IMR-90 (cell line): ENCODE data around the gene PCBP3. TPM values are rescaled to one million over a fixed set of nuclear protein-coding genes. Genes with fewer than 3 reads are reported as not detected.

Experiments
- ATAC-seq: fragments of 200-7000 bp; cut with Tn5 transposase; 2 replicates; pipeline ENCODE4 v1.9.1; 2020; ENCODE audit warnings: low read depth, mild to moderate bottlenecking, moderate library complexity
- BruUV-seq: library from RNA; stranded (reverse); fragments of 400-500 nt; replicated peaks from 2 replicates; lab custom pipeline; 2021; lab: Mats Ljungman, UMichigan
- CTCF ChIA-PET: fragments of 300-600 bp; formaldehyde crosslinking; extraction: SDS; loops from one replicate; lab custom pipeline; 2021; ENCODE audit warnings: antibody characterized with exemption; lab: Yijun Ruan, JAX
- POLR2A ChIA-PET: fragments of 300-600 bp; sonication (Branson Sonifier 250); formaldehyde crosslinking; loops from one replicate; lab custom pipeline; 2022; ENCODE audit warnings: antibody characterized with exemption; ENCODE audit not compliant: unreplicated experiment; lab: Charles Lee
- DNase-seq: peaks from one replicate; pipeline ENCODE4 v3.0.0; 2013
- H2AFZ ChIP-seq: replicated peaks from 2 replicates; pipeline ENCODE3; 2013; ENCODE audit warnings: low read length, mild to moderate bottlenecking; ENCODE audit not compliant: poor library complexity
- H2AK5ac ChIP-seq: 2 replicates; pipeline ENCODE4 v1.6.1; 2013; ENCODE audit warnings: low read depth, low read length, inconsistent platforms
- H2AK9ac ChIP-seq: replicated peaks from 2 replicates; pipeline ENCODE3; 2013; ENCODE audit warnings: mild to moderate bottlenecking, low read depth, low read length, moderate library complexity; ENCODE audit not compliant: poor library complexity
- H2BK120ac ChIP-seq: 2 replicates; pipeline ENCODE4 v1.6.1; 2013; ENCODE audit warnings: low read depth, low read length, inconsistent platforms
- H2BK15ac ChIP-seq: 3 replicates; pipeline ENCODE4 v1.6.1; 2013; ENCODE audit warnings: low read depth, low read length, inconsistent platforms
- H2BK20ac ChIP-seq: 2 replicates; pipeline ENCODE4 v1.6.1; 2013; ENCODE audit warnings: low read depth, mild to moderate bottlenecking, inconsistent platforms, low read length, moderate library complexity
- H2BK5ac ChIP-seq: 2 replicates; pipeline ENCODE4 v1.6.1; 2013; ENCODE audit warnings: mild to moderate bottlenecking, low read depth, low read length, inconsistent platforms; ENCODE audit not compliant: poor library complexity, severe bottlenecking
- H3K14ac ChIP-seq: replicated peaks from 2 replicates; pipeline ENCODE4 v1.6.1; 2013; ENCODE audit warnings: low read depth, low read length, inconsistent platforms
- H3K18ac ChIP-seq: 2 replicates; pipeline ENCODE4 v1.6.1; 2013; ENCODE audit warnings: low read depth, low read length, control low read depth
- H3K23ac ChIP-seq: 2 replicates; pipeline ENCODE4 v1.6.1; 2013; ENCODE audit warnings: low read depth, low read length, inconsistent platforms
- H3K27ac ChIP-seq: 2 replicates; pipeline ENCODE4 v1.5.1; 2013; ENCODE audit warnings: mild to moderate bottlenecking, control low read depth, low read length; ENCODE audit not compliant: insufficient read depth
- H3K27me3 ChIP-seq: 2 replicates; pipeline ENCODE4 v1.6.1; 2013; ENCODE audit warnings: low read length; ENCODE audit not compliant: control insufficient read depth, insufficient read depth
- H3K36me3 ChIP-seq: 2 replicates; pipeline ENCODE4 v1.6.1; 2013; ENCODE audit warnings: low read length, mixed read lengths; ENCODE audit not compliant: control insufficient read depth, insufficient read depth
- H3K4ac ChIP-seq: 2 replicates; pipeline ENCODE4 v1.6.1; 2013; ENCODE audit warnings: low read depth, low read length, inconsistent platforms
- H3K4me1 ChIP-seq: 2 replicates; pipeline ENCODE4 v1.6.1; 2013; ENCODE audit warnings: low read length, mixed read lengths; ENCODE audit not compliant: control insufficient read depth, insufficient read depth
- H3K4me2 ChIP-seq: 2 replicates; pipeline ENCODE4 v1.6.1; 2013; ENCODE audit warnings: low read depth, mild to moderate bottlenecking, control low read depth, low read length, moderate library complexity
- H3K4me3 ChIP-seq: 2 replicates; pipeline ENCODE4 v1.5.1; 2013; ENCODE audit warnings: low read depth, mild to moderate bottlenecking, control low read depth, low read length, moderate library complexity; ENCODE audit not compliant: insufficient read depth
- H3K56ac ChIP-seq: 2 replicates; pipeline ENCODE4 v1.6.1; 2013; ENCODE audit warnings: low read length, inconsistent platforms; ENCODE audit not compliant: insufficient read depth; ENCODE audit errors: extremely low read depth
- H3K79me1 ChIP-seq, 2 experiments: 2 replicates each; pipeline ENCODE4 v1.6.1; 2013; ENCODE audit warnings: low read length in 2 of 2, inconsistent platforms in 1 of 2, low read depth in 1 of 2
- H3K9ac ChIP-seq: 2 replicates; pipeline ENCODE4 v1.6.1; 2013; ENCODE audit warnings: low read depth, low read length, control low read depth
- H3K9me1 ChIP-seq: 2 replicates; pipeline ENCODE4 v1.6.1; 2013; ENCODE audit warnings: low read length, inconsistent platforms; ENCODE audit not compliant: insufficient read depth
- H3K9me3 ChIP-seq: 2 replicates; pipeline ENCODE4 v1.6.1; 2013; ENCODE audit warnings: low read length; ENCODE audit not compliant: control insufficient read depth, insufficient read depth
- H4K20me1 ChIP-seq: 2 replicates; pipeline ENCODE4 v1.6.1; 2013; ENCODE audit warnings: low read length, inconsistent platforms; ENCODE audit not compliant: insufficient read depth
- H4K5ac ChIP-seq: 2 replicates; pipeline ENCODE4 v1.6.1; 2013; ENCODE audit warnings: mild to moderate bottlenecking, low read depth, low read length, control low read depth
- H4K8ac ChIP-seq, 2 experiments: 2 replicates each; pipeline ENCODE4 v1.6.1; 2013; ENCODE audit warnings: low read depth in 2 of 2, low read length in 2 of 2, control low read depth in 1 of 2, inconsistent platforms in 1 of 2
- H4K91ac ChIP-seq: 2 replicates; pipeline ENCODE4 v1.6.1; 2013; ENCODE audit warnings: low read depth, low read length, inconsistent platforms; ENCODE audit not compliant: insufficient read depth
- CEBPB ChIP-seq: IDR thresholded peaks from 2 replicates; pipeline ENCODE4 v1.6.1; 2012; ENCODE audit warnings: low read depth, low read length, improper control_type of control experiment
- CHD1 ChIP-seq: IDR thresholded peaks from 2 replicates; pipeline ENCODE4 v1.6.1; 2012; ENCODE audit warnings: low read depth, low read length, improper control_type of control experiment
- MAFK ChIP-seq: IDR thresholded peaks from 2 replicates; pipeline ENCODE4 v1.6.1; 2012; ENCODE audit warnings: low read depth, low read length, improper control_type of control experiment
- MAZ ChIP-seq: IDR thresholded peaks from 2 replicates; pipeline ENCODE4 v1.6.1; 2012; ENCODE audit warnings: low read depth, mild to moderate bottlenecking, low read length, improper control_type of control experiment, moderate library complexity, borderline replicate concordance
- MXI1 ChIP-seq: IDR thresholded peaks from 2 replicates; pipeline ENCODE4 v1.6.1; 2012; ENCODE audit warnings: low read depth, mild to moderate bottlenecking, low read length, moderate library complexity, borderline replicate concordance
- NFE2L2 ChIP-seq: fragments of 150-350 bp; IDR thresholded peaks from 2 replicates; pipeline ENCODE4 v1.6.1; 2016; ENCODE audit warnings: low read depth, mild to moderate bottlenecking, low read length
- RAD21 ChIP-seq: IDR thresholded peaks from 2 replicates; pipeline ENCODE4 v1.6.1; 2012; ENCODE audit warnings: low read length, improper control_type of control experiment
- RCOR1 ChIP-seq: IDR thresholded peaks from 2 replicates; pipeline ENCODE4 v1.6.1; 2012; ENCODE audit warnings: mild to moderate bottlenecking, low read length, improper control_type of control experiment; ENCODE audit not compliant: insufficient replicate concordance
- SMC3 ChIP-seq: fragments of 150-350 bp; IDR thresholded peaks from 2 replicates; pipeline ENCODE4 v1.6.1; 2016; ENCODE audit warnings: low read depth, mild to moderate bottlenecking, antibody characterized with exemption, low read length, moderate library complexity
- WGBS, 2 experiments: methylation state at CpG; one replicate each; pipeline versions ENCODE4 v1.1.5 to v1.1.7; 2013; ENCODE audit warnings: missing lambda C conversion rate in 2 of 2; ENCODE audit not compliant: insufficient read length in 1 of 2; ENCODE audit errors: extremely low coverage in 2 of 2; 5-methylcytosine and 5-hydroxymethylcytosine counted together
- dilution Hi-C: fragments of 300-500 bp; cut with HindIII; formaldehyde crosslinking; loops from one replicate; pipeline ENCODE4 v1.14.3; 2018; ENCODE audit warnings: low sequenced_read_pairs; ENCODE audit not compliant: unreplicated experiment
- in situ Hi-C: fragments of 300-500 bp; cut with MboI; formaldehyde crosslinking; loops from 3 replicates; pipeline ENCODE4 v1.14.3; 2019; ENCODE audit warnings: low sequenced_read_pairs, inconsistent platforms, mixed read lengths
- intact Hi-C: fragments of 100-400 bp; cut with micrococcal nuclease; formaldehyde crosslinking; loops from 2 replicates; pipeline ENCODE4 v1.10.0; 2022
- polyA plus RNA-seq, 3 experiments: library from polyadenylated mRNA; depleted of rRNA; stranded (reverse); fragments of >200 nt; gene quantifications; 2 replicates each; pipeline ENCODE4 v1.2.3, GENCODE V29; 2012; ENCODE audit warnings: low replicate concordance in 1 of 3
- total RNA-seq: library from RNA; depleted of rRNA; stranded (reverse); fragments of >200 nt; gene quantifications from 2 replicates; pipeline ENCODE4 v1.2.3, GENCODE V29; 2012
- TF ChIP-seq, protein P1 (sequence below): fragments of 150-350 bp; IDR thresholded peaks from 2 replicates; pipeline ENCODE4 v1.6.1; 2016; ENCODE audit warnings: low read depth, mild to moderate bottlenecking, low read length, moderate library complexity, borderline replicate concordance
- TF ChIP-seq, protein P2 (sequence below): conservative IDR thresholded peaks from 2 replicates; pipeline ENCODE4 v1.5.1; 2012; ENCODE audit warnings: mild to moderate bottlenecking, low read depth, low read length, improper control_type of control experiment
- TF ChIP-seq, protein P3 (sequence below): fragments of 150-350 bp; IDR thresholded peaks from 2 replicates; pipeline ENCODE4 v1.6.1; 2017; ENCODE audit warnings: mild to moderate bottlenecking, antibody characterized with exemption, low read length, low read depth

PCBP3 gene
- total and polyA plus RNA-seq, 2 of the 4 experiments (the other 2 are of a cell fraction), result 2.9 to 3.9 TPM

DNA sequence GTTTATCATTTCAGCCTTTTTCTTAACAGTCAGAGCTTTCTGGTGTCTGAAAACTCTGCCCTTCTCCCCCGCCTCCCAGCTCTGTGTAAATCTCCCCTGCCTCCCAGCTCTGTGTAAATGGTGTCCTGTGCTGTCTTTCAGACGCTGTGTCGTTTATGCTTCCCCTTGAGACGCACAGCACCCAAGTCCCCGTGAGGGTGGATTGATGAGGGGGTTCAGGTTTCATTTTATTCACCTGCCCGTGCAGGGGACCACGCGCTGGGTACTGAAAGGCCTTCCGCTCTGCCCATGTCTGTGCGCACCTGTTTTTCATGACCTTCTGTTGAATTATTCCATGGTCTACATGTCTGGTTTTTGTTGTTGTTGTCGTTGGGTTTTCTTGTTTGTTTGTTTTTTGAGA, 229.9 kb downstream of the PCBP3 start:
- Histone ChIP-seq H3K23ac (no peak overlapping the region), H3K14ac (peak overlapping the region; percentile 40; the same call in 1 of the 2 replicates), H3K4me1 (peaks cover 43% of the 10 kb centered on the region), H3K27me3 (no peaks in the 10 kb centered on the region), H4K20me1 (no peaks in the 10 kb centered on the region), H2AK5ac (peak overlapping the region; percentile 89), H3K18ac (peak overlapping the region; percentile 18; the same call in 1 of the 2 replicates), H4K5ac (peak overlapping the region; percentile 21; the same call in 1 of the 2 replicates), H3K79me1 (peaks cover 0 to 29% of the 10 kb centered on the region in 2 experiments; a peak in 2 of 4 replicates), H3K4me2 (no peak overlapping the region), H2BK5ac (peak overlapping the region; percentile 2), H3K27ac (no peak overlapping the region), H2BK15ac (peak overlapping the region; percentile 66), H3K36me3 (no peaks in the 10 kb centered on the region), H3K4me3 (no peak overlapping the region), H2BK120ac (peak overlapping the region; percentile 100), H2AFZ (no peak overlapping the region), H2BK20ac (peak overlapping the region; percentile 89), H3K9me3 (no peaks in the 10 kb centered on the region), H3K56ac (no peak overlapping the region), H4K91ac (peak overlapping the region; percentile 88), H3K4ac (peak overlapping the region; percentile 100), H3K9ac (no peak overlapping the region), H3K9me1 (peaks cover 41% of the 10 kb centered on the region), H2AK9ac (peak overlapping the region; percentile 11), H4K8ac (peak overlapping the region; percentile 40 to 41; a peak in 3 of 4 replicates)
- no peak for DNase-seq
- dilution Hi-C loops, result no loop called here
- POLR2A ChIA-PET, result no interaction called here
- no TSS peak for BruUV-seq
- no CpG with 5 or more reads among the region's 11 CpGs for WGBS, 2 experiments
- no peak for ATAC-seq
- CTCF ChIA-PET, result interaction anchor here (1.3 kb wide), 1 partner anchor 26 kb away, joined by 3 read pairs; no protein-coding TSS in a partner anchor
- intact Hi-C loops, result no loop called here
- TF ChIP-seq CHD1 (no peak), RCOR1 (no peak), NFE2L2 (no peak), RAD21 (no peak), MAZ (no peak), SMC3 (no peak), MAFK (no peak), CEBPB (no peak), MXI1 (no peak)
- TF ChIP-seq, protein P1, sequence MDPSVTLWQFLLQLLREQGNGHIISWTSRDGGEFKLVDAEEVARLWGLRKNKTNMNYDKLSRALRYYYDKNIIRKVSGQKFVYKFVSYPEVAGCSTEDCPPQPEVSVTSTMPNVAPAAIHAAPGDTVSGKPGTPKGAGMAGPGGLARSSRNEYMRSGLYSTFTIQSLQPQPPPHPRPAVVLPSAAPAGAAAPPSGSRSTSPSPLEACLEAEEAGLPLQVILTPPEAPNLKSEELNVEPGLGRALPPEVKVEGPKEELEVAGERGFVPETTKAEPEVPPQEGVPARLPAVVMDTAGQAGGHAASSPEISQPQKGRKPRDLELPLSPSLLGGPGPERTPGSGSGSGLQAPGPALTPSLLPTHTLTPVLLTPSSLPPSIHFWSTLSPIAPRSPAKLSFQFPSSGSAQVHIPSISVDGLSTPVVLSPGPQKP, result no peak
- TF ChIP-seq, protein P2, sequence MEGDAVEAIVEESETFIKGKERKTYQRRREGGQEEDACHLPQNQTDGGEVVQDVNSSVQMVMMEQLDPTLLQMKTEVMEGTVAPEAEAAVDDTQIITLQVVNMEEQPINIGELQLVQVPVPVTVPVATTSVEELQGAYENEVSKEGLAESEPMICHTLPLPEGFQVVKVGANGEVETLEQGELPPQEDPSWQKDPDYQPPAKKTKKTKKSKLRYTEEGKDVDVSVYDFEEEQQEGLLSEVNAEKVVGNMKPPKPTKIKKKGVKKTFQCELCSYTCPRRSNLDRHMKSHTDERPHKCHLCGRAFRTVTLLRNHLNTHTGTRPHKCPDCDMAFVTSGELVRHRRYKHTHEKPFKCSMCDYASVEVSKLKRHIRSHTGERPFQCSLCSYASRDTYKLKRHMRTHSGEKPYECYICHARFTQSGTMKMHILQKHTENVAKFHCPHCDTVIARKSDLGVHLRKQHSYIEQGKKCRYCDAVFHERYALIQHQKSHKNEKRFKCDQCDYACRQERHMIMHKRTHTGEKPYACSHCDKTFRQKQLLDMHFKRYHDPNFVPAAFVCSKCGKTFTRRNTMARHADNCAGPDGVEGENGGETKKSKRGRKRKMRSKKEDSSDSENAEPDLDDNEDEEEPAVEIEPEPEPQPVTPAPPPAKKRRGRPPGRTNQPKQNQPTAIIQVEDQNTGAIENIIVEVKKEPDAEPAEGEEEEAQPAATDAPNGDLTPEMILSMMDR, result no peak
- TF ChIP-seq, protein P3, sequence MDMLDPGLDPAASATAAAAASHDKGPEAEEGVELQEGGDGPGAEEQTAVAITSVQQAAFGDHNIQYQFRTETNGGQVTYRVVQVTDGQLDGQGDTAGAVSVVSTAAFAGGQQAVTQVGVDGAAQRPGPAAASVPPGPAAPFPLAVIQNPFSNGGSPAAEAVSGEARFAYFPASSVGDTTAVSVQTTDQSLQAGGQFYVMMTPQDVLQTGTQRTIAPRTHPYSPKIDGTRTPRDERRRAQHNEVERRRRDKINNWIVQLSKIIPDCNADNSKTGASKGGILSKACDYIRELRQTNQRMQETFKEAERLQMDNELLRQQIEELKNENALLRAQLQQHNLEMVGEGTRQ, result no peak
- in situ Hi-C loops, result no loop called here
